GM19023 (cell line): ENCODE results near the gene FGF8.

Experiments used
- ATAC-seq: cut with Tn5 transposase; IDR thresholded peaks from one replicate; pipeline ENCODE4 v1.9.1; 2021; ENCODE audit warnings: mild to moderate bottlenecking, moderate library complexity; ENCODE audit not compliant: unreplicated experiment

The FGF8 gene

DNA sequence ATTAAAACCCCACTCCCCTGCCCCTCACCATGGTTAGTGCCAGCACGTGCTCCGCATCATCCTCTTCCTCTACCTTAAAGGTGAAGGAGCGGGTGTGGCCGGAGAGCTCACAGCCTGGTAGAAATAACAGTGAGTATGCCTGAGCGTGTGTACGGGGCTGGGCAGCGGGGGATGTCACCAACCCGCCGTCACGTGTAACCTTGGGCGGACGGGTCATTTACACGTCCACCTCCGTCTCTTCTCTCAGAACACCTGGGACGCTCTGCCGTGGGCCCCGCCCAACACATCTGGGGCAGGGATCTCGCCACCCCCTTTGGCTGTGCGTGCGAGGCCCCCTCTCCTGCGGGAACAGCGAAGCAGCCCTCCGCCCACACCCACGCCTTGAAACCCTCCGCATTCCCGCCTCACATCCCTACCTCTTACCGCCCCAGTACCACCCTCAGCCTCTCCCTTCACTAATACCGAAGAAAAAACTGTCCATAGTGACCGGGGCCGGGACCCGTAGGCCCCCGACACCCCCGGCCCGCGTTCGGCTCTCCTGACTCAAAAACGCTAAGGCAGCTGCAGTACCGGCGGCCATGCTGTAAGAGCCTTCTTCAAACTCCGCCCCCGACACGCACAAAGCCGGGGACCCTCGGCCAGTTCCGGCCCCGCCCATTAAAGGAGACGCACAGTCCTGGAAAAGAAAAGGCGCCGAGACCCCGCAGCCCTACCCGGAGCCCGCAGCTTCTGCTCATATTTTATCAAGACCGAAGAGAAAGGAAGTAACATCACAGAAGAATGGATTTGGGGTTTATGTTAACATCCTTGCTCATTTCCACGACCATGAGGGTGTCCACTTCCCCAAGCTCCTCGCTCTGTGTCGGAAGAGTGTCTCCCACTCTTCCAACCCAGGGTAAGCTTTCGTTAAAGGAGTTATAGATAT is 7.2 kb upstream of the FGF8 start, which contains the start of gene NPM3:
TSS of gene NPM3 (minus strand) at position 636 of the 925 bp plus-strand sequence. CDS start at position 580, 56 bp downstream.
- peak; percentile 57 for ATAC-seq

DNA sequence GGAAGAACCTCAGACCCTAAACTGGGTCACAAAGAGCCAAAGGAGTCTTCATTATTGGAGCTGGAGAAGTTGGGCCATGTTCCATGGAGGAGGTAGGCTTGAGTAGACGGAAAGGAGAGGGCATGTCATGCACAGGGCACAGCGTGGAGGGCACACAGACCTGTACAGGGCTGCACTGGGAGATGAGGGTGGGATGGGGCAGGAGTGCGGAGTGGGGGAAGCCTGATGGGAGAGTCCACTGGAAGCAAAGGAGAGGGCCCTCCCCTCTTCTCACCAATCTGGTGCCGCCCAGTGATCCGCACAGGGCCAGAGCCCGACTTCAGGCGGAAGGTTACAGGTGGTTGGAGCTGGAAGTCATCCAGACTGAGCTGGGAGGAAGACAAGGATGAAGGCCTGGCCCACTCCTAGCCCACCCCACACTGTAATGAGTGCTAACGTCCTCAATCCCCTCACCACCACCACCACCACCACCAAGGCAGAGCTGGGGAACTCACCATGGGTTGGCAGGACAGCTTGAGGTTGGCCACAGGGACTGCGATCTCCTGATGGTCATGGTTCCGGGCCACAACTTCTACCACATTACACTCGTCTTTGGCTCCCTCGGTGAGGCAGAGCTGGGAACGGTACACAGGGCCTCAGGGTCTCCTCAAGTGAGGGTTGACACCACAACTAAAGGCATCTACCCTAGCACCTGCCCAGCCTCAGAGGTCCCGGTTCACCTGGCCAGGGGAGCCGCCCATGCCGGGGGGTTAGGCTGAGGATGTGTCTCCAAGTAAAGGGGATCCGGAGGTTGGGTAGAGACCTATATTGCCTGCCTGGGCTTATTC is 6.3 kb upstream of the FGF8 start:
- no peak for ATAC-seq

DNA sequence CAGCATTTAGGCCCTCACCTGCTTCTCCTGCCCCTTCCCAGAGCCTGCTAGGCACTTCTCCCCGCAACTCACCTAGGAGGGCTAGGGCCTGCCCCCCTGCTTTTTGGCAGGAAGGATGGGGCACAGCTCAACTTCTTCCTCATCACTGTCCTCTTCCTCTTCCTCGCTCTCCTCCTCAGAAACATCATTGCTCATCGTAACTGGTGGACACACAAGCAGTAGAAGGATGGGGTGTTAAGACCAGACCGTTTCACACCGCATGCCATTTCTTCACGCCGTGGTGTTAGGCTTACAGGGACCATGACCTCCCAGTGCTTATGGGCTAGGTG is 5.7 kb upstream of the FGF8 start:
- ATAC-seq = no peak

DNA sequence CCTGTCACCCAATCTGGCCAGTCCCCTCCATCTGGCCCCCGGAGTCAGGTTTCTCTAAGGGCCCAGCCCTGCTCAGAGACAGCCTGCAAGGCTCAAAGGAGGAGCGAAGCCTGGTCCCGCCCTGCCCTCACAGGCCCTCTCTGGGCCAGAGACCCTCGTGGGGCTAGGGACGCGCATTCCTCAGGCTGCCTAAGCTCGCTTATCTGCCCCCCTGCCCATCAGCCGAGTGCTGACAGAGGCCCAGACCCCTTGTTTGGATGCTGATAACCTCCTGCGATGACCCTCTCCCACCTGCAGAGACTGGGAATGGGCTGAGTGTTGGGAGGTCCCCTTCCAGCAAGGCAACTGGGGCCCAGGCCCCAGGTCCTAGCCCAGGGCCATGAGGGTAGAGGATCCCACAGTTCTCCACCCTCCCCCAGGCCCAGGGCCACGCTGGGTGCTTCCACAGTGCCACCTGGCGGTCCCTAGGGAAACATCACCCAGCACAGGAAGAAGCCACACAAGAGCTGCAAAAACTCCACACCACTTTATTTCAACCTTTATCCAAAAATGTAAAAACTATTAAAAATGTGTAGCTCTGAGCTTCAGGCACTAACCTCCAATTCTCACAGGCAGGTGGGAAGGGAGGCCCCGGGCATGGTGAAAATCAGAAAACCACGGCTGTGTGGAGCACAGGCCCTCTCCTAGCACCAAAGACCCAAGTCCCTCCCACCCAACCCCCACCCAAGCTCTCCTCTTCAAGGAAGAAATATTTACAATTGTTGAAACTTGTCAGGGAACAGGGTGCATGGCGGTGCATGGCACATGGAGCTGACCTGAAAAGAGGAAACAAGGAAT is 5.1 kb upstream of the FGF8 start:
- ATAC-seq = no peak

DNA sequence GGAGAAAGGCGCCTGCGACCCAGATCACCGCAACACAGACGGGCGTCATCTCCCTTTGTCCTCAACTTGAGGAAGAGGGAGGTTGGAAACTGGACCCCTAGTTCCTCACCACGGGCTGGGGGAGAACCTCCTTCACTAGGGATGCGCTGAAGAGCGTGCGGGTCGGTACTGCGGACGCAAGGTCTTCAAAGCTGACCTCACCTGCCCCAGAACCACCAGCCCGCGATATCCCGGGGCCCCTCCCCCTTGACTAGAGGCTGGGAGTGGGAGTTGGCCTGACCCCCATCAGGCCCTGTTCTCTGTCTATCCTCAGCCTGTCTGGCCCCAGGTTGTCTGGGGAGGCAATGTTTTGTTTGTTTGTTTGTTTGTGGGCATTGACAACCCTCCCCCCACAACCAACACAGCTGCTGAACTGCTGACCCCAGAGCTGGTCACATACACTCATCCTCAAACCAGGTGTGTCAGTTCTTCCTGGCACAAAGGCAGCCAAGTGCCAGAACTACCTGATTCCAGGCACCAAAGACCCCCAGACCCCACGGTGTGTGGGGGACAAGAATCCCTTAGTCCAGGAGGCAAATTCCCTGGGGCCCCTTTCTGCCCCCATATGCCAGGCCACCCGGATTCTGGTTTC is 4.4 kb upstream of the FGF8 start:
- ATAC-seq = no peak

DNA sequence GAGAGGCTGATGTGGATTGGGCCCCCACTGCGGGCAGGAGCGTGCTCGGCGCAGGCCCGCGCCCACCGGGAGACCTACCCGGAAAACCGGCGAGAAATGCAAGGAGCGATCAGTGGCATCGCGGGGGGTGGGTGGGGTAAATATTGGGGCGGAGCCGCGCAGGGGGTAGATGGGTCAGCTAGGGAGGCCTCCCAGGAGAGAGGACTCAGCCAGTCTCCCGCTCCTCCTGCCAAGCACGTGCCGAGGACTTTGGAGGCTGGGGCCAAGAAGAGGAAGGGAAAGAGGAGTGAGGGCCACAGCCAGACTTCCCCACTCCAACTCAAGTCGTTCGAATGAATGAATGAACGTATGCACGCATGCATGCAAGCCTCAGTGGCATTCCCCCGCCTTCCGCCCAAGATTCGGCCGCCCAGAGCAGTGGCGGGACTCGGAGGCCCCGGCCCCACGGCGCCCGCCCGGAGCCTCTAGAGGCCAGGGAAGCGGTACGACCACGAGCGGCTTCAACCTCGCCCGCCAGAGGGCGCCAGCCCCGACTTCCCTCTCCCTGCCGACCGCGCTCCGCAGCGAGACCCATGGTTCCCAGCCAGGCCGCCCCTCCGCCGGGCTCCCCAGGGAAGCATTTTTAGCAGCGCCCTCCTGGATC is 3.8 kb upstream of the FGF8 start:
- peak; percentile 44 for ATAC-seq

DNA sequence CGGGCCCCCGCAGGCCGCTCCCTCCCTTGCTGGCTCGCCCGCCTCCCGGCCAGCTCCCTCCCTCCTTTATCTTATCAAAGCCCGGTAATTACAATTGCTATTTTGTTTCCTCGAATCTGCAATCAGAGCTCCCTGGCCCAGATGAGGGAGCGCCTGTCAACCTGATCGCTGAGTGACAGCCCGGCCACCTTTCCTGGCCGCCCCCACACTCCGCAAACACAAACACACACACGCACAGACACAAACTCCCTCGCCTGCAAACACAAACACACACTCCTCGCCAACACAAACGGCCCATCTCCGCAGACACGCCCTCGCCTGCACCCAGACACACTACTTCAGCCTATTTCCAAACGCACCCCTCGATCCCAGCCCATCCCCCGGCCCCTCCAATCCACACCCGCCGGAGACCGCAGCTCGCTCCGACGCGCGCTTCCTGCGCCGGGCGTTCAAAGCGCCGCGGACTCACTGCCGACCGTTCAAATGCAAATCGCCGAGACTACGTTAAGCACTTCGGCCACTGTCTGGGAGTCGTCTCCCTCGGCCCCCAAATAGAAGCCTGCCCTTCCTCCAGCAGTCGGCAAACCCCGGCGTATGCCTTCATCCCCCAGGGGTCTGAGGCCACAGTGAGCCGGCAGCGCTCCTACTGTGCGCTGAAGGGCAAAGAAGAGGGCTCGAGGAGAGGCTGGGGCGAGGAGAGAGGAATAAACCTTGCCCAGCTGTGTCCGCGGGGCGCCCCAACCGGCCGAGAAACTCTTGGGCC is 3.0 kb upstream of the FGF8 start:
- no peak for ATAC-seq

DNA sequence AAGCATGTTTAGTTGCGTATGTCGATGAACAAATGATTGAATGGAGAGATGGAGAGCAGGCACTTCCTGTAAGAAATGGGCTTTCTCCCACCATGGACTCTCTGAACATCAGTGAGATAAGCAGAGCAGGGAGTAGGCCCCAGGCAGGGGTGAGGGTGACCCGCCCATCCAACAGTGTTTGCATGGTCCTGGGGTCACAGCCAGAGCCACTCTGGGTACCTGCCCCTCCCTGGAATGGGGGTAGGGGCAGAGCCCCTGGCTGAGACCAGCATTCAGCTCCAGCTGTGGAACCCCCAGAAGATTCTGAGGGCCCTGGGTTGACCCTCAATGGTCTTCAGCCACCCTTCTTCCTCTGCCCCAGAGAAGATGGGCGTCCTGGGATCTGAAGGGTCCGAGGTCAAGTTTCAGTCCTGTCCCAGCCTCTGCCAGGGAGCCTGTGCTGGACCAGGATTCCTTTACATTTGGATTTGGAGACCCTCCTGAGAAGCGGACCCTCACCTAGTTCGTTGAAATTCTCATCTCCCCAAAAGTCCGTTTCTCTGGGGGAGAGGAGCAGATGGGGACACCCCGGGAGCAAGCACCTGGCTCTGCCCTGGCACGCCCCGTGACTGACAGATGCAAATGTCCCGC is 2.4 kb upstream of the FGF8 start:
- ATAC-seq = no peak

DNA sequence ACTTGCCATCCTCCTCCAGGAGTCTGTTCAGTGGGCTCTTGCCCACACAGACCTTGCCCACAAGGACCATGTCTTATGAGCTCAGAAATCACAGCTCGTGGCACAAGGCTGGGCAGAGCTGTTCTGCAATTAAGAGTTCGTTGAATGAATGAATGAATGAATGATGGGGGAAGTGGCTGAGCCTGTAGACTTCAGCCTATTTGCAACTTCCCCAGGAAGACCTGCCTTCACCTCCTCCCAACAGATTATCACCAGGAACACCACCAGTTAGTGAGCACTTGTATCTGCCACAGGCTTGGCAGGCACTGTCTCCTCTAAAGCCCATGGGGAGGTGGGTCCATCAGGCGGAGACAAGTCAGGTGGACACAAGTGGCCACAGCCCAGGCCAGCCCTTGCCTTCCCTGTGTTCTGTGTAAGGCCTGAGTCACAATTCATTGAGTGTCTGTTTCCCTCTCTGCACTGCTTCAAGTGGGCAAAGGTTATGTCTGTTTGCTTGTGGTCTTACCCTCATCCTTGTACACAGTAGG is 1.8 kb upstream of the FGF8 start:
- no peak for ATAC-seq

DNA sequence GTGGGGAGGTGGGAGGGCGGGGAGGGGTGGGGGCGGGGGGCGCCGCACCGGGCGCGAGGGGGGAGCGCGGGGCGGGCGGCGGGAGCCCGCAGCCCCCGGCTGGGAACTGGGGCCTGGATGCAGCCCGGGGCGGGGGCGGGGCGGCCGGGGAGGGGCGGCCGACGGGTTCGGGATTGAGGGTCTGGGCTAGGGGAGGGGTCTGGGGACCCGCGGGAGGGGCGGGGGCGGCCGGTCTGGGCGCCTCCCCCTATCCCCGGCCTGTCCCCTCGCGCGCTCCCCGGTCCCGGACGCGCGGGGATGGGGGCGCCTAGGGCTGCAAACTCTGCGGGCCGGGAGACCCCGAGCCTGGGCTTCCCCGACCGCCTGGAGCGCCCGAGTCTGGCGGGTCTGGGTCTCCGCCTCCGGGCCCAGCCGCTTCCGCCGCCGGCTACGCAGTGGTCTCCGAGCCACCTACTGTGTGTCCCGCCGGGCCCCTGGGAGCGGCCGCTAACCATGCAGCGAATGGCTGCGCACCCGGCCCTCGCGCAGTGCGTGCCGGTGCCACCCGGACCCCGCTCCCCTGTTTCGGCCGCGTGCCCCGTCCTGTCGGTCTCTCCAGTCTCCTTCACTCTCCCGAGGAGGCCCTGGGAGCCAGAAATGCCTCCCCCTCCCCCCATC is 375 bp upstream of the FGF8 start:
- ATAC-seq = no peak

DNA sequence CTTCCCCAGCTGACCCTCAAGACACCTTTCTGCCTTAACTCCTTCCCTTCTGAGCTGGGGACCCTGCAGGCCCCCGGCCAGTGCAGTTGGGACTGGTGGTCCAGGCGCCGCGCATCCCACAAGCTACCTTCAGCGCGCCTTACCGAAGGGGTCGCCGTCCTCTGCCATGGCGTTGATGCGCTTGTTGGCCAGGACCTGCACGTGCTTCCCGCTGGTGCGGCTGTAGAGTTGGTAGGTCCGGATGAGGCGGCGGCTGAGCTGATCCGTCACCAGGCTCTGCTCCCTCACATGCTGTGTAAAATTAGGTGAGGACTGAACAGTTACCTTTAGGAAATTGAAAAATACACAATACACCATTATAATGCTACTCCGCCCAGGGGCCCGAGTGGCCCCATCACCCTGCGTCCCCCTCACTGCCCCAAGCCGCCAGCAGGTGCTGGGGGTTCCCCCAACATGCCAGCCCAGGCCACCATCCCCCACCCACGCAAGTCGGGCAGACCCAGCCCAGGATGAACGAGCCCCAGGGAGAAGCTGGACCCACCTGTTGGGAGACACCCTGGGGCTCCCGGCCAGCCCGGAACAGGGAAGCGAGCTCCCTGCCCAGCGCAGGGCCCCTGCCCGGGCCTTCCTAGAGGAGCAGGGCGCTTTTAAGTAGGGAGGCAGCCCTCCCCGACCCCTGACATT is 1.2 kb downstream of the FGF8 start:
- ATAC-seq = no peak

DNA sequence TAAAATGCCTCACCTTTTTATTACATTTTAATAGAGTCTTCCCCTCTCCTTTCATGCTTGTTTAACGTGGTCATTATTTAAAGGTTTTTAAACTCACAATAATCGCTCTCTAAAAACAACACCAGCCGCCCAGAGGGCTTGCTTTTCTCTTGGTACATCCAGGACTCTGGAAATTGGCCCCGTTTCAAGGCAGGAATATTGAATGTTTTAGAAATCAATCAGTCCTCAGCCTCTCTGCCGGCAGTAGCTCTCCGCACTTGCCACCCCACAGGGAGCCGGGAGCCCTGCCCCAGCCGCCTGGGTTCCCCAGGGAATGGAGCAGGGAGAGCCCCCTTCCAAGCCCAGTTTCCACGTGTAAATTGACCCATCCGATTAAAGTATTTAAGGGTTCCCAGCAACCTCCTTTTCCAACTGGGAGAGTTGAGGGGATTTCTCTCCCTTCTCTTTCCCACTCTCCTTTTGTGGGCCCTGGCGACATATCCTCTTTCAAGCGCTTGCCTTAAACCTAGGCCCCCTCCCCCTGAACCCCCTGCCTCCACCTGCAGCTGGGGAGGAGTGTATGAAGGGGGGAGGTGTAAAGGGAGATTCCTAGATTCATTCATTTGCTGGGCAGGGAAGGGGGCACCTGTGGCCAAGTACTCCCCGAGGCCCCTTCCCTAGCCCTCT is 1.9 kb downstream of the FGF8 start:
- no peak for ATAC-seq

DNA sequence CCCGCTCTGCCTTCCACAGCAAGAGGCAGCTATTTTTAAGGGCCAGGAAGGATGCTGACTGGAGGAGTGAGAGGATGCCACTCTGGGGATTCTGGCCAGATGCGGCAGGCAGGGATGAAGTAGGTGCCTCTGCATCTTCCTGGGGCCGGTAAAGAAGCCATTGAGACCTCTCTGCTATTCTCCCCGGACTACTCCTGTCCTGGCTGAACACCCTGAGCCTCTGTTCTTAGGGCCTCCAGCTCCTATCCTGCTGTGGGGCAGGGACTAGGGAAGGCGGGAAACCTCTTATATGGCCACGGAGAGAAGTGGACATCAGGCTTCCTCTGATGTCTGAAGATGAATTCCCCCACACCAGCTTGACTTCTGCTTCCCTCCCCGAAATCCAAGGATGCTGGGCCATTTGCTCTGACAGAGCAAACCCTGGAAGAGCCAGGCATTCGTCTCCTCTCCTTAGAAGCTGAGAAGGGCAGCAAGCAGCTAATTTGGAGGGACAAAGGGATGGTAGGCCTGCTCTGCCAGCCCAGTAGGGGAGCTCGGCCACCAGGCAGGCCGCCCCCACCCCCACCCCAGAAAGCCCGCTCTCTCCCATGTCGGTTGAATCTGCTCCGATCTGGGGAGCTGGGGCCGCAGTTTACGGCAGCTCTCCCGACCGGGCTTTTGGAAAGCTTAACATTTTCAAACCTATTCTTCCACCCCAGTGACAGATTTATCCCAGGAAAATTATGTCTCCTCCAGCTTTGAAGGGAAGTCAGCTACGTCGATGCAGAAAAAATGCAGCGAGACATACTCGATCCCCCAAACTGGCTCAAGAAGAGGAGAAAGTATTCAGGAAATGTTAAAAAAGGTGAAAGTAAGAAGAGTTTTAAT is 2.8 kb downstream of the FGF8 start:
- ATAC-seq = no peak

DNA sequence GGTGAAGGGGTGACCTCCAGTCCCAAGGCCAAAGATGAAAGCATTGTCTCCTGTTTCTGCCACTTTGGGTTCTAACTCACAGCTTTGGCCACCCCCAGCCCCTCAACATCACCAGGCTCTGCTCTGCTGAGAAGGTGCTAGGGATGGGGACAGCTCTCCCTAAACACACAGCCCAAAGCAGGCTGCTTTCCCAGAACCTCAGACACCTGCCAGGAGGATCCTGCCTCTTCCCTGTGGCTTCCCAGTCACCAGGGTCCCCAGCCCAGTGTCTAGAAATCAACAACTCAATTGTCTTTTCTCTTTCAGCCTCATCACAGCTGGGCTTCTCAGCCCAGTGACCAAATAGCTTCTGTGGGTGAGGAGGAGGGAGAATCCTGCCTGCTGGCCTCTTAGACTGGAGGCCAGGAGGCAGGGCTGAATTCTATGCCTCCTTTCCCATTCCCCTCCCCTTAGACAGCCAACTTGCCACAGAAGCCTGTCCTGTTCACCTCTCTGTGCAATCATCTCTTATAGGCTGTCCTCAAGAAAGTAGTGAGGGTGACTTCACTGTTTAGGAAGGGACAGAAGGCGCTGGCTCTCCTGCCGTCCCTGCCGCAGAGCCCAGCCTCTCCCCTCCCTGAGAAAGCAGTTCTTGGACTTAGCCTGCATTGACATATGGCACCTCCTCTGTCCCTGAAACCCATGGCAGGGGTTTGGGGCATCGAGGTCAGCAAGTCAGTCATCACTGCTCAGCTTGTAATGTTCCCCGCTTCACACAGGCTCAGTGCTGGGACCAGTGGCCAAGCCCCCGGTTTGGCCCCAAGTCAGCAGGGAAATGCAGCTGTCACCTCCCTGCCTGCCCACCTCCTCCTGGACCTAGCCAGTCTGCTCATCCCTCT is 3.7 kb downstream of the FGF8 start:
- ATAC-seq = no peak

DNA sequence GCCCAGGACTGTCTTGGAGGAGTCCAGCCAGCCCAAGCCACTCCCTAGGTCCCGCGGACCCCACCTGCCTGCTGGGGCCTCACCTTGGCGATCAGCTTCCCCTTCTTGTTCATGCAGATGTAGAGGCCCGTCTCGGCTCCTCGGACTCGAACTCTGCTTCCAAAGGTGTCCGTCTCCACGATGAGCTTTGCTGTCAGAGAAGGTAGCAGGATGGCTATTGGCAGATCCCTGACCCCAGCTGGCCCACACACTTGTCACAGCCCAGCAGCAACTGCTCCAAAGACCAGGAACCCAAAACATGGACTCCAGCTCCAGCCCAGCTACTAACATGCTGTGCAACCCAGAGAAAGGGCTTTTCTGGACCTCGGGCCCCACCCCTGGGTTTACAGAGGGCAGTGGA is 4.5 kb downstream of the FGF8 start:
- no peak for ATAC-seq
